PC-9 (cell line): Measurements from ENCODE around the gene MYO7B.

Experiments used
- EZH2 ChIP-seq: fragments of 200-600 bp; sonication (generic); IDR thresholded peaks from 2 replicates; pipeline ENCODE4 v1.8.0; 2017; ENCODE audit warnings: antibody characterized with exemption, low read depth
- TF ChIP-seq, protein P1 (sequence below): fragments of 200-600 bp; sonication (generic); conservative IDR thresholded peaks from 2 replicates; pipeline ENCODE4 v1.6.1; 2017; ENCODE audit warnings: mixed run types, antibody characterized with exemption, mild to moderate bottlenecking, moderate library complexity

DNA sequence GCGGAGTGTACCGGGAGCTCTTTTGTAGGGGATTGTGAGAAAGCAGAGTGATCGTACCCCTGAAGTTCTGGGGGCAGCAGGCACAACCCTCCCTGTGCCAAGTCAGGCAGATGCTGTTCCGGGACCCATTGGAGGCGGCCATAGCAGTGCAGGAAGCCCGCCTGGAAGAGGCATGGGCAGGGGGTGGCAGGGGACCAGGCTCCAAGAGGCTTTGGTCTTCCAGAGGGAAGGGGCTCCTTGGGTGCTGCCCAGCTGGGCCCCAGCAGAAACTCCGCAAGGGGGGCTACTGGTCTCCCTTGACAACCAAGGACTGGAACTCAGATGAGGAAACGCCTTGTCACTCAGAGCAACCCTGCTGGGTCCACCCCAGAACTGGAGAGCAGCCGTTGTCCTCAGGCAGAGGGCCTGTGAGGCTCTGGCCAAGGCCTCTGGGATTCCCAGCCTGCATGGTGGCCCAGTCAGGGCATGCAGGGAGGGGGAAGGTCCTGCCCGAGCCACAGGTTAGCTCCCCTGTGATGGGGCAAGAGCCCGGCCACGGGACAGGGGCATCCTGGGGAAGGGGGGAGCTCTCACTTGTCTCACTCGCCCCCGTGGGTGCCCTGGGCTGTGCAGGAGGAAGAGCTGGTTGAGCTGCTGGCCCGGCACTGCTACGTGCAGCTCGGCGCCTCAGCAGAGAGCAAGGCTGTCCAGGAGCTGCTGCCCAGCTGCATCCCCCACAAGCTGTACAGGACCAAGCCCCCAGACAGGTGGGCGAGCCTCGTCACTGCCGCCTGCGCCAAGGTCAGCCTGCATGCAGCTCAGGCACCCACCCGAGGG, 89.5 kb downstream of the MYO7B start:
- TF ChIP-seq, protein P1, sequence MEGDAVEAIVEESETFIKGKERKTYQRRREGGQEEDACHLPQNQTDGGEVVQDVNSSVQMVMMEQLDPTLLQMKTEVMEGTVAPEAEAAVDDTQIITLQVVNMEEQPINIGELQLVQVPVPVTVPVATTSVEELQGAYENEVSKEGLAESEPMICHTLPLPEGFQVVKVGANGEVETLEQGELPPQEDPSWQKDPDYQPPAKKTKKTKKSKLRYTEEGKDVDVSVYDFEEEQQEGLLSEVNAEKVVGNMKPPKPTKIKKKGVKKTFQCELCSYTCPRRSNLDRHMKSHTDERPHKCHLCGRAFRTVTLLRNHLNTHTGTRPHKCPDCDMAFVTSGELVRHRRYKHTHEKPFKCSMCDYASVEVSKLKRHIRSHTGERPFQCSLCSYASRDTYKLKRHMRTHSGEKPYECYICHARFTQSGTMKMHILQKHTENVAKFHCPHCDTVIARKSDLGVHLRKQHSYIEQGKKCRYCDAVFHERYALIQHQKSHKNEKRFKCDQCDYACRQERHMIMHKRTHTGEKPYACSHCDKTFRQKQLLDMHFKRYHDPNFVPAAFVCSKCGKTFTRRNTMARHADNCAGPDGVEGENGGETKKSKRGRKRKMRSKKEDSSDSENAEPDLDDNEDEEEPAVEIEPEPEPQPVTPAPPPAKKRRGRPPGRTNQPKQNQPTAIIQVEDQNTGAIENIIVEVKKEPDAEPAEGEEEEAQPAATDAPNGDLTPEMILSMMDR, result no peak
- TF ChIP-seq EZH2, result no peak
